ENCODE results near the gene ZIC4. TPM values are rescaled to one million over a fixed set of nuclear protein-coding genes. Genes with fewer than 3 reads are reported as not detected.

Gene ZIC4
- total and polyA plus RNA-seq, 10 of the 15 experiments (the other 5 are each of a cell fraction or from before 2014, with no cell fraction given), result not detected

DNA sequence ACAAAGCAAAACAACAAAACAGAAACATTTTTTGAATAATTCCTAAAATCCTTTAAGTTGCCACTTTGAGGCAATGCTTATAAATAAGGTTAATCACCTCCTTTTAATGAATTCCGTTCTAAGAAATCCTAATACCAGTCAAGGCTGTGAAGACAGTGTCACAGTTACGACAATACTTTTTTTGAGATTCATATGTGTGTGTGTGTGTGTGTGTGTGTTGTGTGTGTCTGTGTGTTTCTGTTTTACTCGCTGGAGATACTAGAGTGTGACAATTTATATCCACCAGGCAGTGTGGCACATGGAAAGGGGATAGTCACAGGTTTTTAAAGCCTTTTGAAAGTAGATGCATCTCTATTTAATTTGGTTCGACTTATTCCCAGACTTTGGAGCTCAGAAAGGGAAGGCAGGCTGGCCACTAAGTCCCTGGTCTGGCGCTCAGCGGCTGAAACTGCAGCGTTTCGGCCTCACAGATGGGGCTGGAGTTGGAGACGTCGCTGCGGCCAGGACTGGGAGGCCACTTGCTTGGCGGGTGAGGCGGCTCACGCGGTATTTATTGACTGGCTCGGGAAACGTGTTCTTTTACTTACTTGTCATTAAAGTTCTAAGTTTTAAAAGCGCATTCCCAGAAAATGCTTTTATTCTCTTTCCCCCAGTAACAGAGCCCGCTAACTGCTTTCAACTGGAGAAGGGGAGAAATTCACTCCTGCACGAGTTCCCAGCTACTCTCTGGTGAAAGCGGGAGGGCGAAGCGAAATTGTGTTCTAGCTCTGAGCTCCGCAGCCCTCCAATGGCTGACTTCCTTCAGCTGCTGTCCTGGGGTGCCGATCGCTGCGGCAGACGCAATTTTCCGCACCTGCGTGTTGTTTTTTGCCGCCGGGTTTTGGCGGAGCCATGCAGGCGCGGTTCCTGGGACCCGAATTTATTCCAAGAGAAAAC is 16.5 kb upstream of the ZIC4 start:
- Histone ChIP-seq H3K27ac (ENCODE audit: control insufficient read depth, insufficient read depth) (no peak overlapping the region), H3K79me2 (ENCODE audit: control insufficient read depth, insufficient read depth, low read length) (no peaks in the 10 kb centered on the region), H3K27me3 (replicated peaks in 1 of 2; ENCODE audit: control insufficient read depth in 2 of 2, insufficient read depth in 2 of 2, low read length in 1 of 2) (peaks cover 9 to 16% of the 10 kb centered on the region in 2 experiments), H4K20me1 (ENCODE audit: control insufficient read depth, insufficient read depth) (no peaks in the 10 kb centered on the region), H3K4me2 (ENCODE audit: control insufficient read depth, insufficient read depth) (no peak overlapping the region), H3K9ac (ENCODE audit: control insufficient read depth, insufficient read depth, low read length) (no peak overlapping the region), H2AFZ (ENCODE audit: control insufficient read depth, low read depth, low read length) (no peak overlapping the region), H3K9me3 (replicated peaks; ENCODE audit: control insufficient read depth, insufficient read depth, low read length) (peaks cover 1% of the 10 kb centered on the region; the same call in 1 of the 3 replicates), H3K4me3 (no peak overlapping the region), H3K36me3 (ENCODE audit: control insufficient read depth in 2 of 2, insufficient read depth in 2 of 2, low read length in 1 of 2) (no peaks in the 10 kb centered on the region), H3K4me1 (ENCODE audit: control insufficient read depth, insufficient read depth, low read length) (no peaks in the 10 kb centered on the region)
- POLR2A ChIA-PET, result no interaction called here
- RAD21 ChIA-PET (ENCODE audit: unreplicated experiment), result no interaction called here
- intact Hi-C loops (cut with micrococcal nuclease; ENCODE audit: unreplicated experiment), result no loop called here
- BruUV-seq (replicated peaks), result no TSS peak
- no peak for FAIRE-seq
- in situ Hi-C loops (cut with MboI), result no loop called here
- DNase-seq (ENCODE audit: low read depth, low spot score), result no peak
- ATAC-seq, result no peak
- 18% methylated on average over 36 of the region's 36 CpGs for WGBS (ENCODE audit: insufficient coverage, insufficient replicate concordance, low lambda C conversion rate, missing lambda C conversion rate)
- CTCF ChIA-PET, result no interaction called here
- SMC1A ChIA-PET (ENCODE audit: uncharacterized antibody, unreplicated experiment), result no interaction called here
- TF ChIP-seq ZNF622 (IDR thresholded peaks at IDR 0.05) (no peak), TAF1 (IDR thresholded peaks at IDR 0.05; ENCODE audit: borderline replicate concordance, low read depth, low read length) (no peak)

- ChIA-PET CTCF (no interaction called here), RAD21 (ENCODE audit: unreplicated experiment) (no interaction called here), SMC1A (ENCODE audit: uncharacterized antibody, unreplicated experiment) (interaction anchor here (0.6 kb wide), 1 partner anchor 109 kb away, joined by 3 read pairs; no protein-coding TSS in a partner anchor), POLR2A (no interaction called here)
- in situ Hi-C loops (cut with MboI) (no loop called here), intact Hi-C loops (cut with micrococcal nuclease; ENCODE audit: unreplicated experiment) (no loop called here)
- Histone ChIP-seq H3K27ac (ENCODE audit: control insufficient read depth, insufficient read depth) (no peak overlapping the region), H3K79me2 (ENCODE audit: control insufficient read depth, insufficient read depth, low read length) (no peaks in the 10 kb centered on the region), H3K27me3 (replicated peaks in 1 of 2; ENCODE audit: control insufficient read depth in 2 of 2, insufficient read depth in 2 of 2, low read length in 1 of 2) (peaks cover 9 to 16% of the 10 kb centered on the region in 2 experiments), H3K4me3 (no peak overlapping the region), H3K36me3 (ENCODE audit: control insufficient read depth in 2 of 2, insufficient read depth in 2 of 2, low read length in 1 of 2) (no peaks in the 10 kb centered on the region), H2AFZ (ENCODE audit: control insufficient read depth, low read depth, low read length) (no peak overlapping the region), H3K9ac (ENCODE audit: control insufficient read depth, insufficient read depth, low read length) (no peak overlapping the region), H3K4me1 (ENCODE audit: control insufficient read depth, insufficient read depth, low read length) (no peaks in the 10 kb centered on the region), H3K4me2 (ENCODE audit: control insufficient read depth, insufficient read depth) (no peak overlapping the region), H3K9me3 (replicated peaks; ENCODE audit: control insufficient read depth, insufficient read depth, low read length) (peaks cover 1% of the 10 kb centered on the region; the same call in 1 of the 3 replicates), H4K20me1 (ENCODE audit: control insufficient read depth, insufficient read depth) (no peaks in the 10 kb centered on the region)
- BruUV-seq (replicated peaks), result no TSS peak
- DNase-seq (ENCODE audit: low read depth, low spot score) (no peak), ATAC-seq (no peak), FAIRE-seq (no peak)
- WGBS (ENCODE audit: insufficient coverage, insufficient replicate concordance, low lambda C conversion rate, missing lambda C conversion rate), result 29% methylated on average over 15 of the region's 15 CpGs
- no peak for TF ChIP-seq YBX1 (IDR thresholded peaks at IDR 0.05)
- TF ChIP-seq, protein P1, sequence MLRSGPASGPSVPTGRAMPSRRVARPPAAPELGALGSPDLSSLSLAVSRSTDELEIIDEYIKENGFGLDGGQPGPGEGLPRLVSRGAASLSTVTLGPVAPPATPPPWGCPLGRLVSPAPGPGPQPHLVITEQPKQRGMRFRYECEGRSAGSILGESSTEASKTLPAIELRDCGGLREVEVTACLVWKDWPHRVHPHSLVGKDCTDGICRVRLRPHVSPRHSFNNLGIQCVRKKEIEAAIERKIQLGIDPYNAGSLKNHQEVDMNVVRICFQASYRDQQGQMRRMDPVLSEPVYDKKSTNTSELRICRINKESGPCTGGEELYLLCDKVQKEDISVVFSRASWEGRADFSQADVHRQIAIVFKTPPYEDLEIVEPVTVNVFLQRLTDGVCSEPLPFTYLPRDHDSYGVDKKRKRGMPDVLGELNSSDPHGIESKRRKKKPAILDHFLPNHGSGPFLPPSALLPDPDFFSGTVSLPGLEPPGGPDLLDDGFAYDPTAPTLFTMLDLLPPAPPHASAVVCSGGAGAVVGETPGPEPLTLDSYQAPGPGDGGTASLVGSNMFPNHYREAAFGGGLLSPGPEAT (IDR thresholded peaks at IDR 0.05; ENCODE audit: low read depth), result no peak
- TF ChIP-seq SREBF2 (IDR thresholded peaks at IDR 0.05; ENCODE audit: low read length), result no peak
- TF ChIP-seq GATAD2B (conservative IDR thresholded peaks at IDR 0.05; ENCODE audit: low read depth), result no peak
- no peak for TF ChIP-seq TCF7 (IDR thresholded peaks at IDR 0.05; ENCODE audit: borderline replicate concordance)
- no peak for TF ChIP-seq CBX5 (IDR thresholded peaks at IDR 0.05; ENCODE audit: low read depth)
- TF ChIP-seq ZNF24 (IDR thresholded peaks at IDR 0.05), result no peak
- TF ChIP-seq SREBF1 (IDR thresholded peaks at IDR 0.05; ENCODE audit: low read length), result no peak
- TF ChIP-seq, protein P2, sequence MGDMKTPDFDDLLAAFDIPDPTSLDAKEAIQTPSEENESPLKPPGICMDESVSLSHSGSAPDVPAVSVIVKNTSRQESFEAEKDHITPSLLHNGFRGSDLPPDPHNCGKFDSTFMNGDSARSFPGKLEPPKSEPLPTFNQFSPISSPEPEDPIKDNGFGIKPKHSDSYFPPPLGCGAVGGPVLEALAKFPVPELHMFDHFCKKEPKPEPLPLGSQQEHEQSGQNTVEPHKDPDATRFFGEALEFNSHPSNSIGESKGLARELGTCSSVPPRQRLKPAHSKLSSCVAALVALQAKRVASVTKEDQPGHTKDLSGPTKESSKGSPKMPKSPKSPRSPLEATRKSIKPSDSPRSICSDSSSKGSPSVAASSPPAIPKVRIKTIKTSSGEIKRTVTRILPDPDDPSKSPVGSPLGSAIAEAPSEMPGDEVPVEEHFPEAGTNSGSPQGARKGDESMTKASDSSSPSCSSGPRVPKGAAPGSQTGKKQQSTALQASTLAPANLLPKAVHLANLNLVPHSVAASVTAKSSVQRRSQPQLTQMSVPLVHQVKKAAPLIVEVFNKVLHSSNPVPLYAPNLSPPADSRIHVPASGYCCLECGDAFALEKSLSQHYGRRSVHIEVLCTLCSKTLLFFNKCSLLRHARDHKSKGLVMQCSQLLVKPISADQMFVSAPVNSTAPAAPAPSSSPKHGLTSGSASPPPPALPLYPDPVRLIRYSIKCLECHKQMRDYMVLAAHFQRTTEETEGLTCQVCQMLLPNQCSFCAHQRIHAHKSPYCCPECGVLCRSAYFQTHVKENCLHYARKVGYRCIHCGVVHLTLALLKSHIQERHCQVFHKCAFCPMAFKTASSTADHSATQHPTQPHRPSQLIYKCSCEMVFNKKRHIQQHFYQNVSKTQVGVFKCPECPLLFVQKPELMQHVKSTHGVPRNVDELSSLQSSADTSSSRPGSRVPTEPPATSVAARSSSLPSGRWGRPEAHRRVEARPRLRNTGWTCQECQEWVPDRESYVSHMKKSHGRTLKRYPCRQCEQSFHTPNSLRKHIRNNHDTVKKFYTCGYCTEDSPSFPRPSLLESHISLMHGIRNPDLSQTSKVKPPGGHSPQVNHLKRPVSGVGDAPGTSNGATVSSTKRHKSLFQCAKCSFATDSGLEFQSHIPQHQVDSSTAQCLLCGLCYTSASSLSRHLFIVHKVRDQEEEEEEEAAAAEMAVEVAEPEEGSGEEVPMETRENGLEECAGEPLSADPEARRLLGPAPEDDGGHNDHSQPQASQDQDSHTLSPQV (IDR thresholded peaks at IDR 0.05), result no peak
- no peak for TF ChIP-seq RUNX3 (IDR thresholded peaks at IDR 0.05; ENCODE audit: low read length)
- no peak for TF ChIP-seq ZNF217 (IDR thresholded peaks at IDR 0.05)
Measured at GRCh38 chr3:147422196-147422595, 15.9 kb upstream of the ZIC4 start.

All from GM12878 (cell line).